Measurements from ENCODE around the gene GPR84. TPM values are rescaled to one million over a fixed set of nuclear protein-coding genes. Genes with fewer than 3 reads are reported as not detected.

The GPR84 gene
- total RNA-seq, 1 donor from 2014 or later = not detected

GRCh38 chr12:54392485-54393206 is 28.4 kb upstream of the GPR84 start:
- DNase-seq (ENCODE audit: extremely low read depth, low read depth, low spot score) = no peak

GRCh38 chr12:54390668-54391551 is 26.6 kb upstream of the GPR84 start:
- DNase-seq (ENCODE audit: extremely low read depth, low read depth, low spot score) = no peak

- no peak for DNase-seq (ENCODE audit: extremely low read depth, low read depth, low spot score)
Measured at GRCh38 chr12:54390176-54390667, 25.9 kb upstream of the GPR84 start.

- DNase-seq (ENCODE audit: extremely low read depth, low read depth, low spot score) = no peak
Measured at GRCh38 chr12:54389607-54390175, 25.4 kb upstream of the GPR84 start.

GRCh38 chr12:54389134-54389508 is 24.8 kb upstream of the GPR84 start:
- DNase-seq (ENCODE audit: extremely low read depth, low read depth, low spot score) = no peak

GRCh38 chr12:54388237-54389133 is 24.2 kb upstream of the GPR84 start:
- DNase-seq (ENCODE audit: extremely low read depth, low read depth, low spot score) = no peak

GRCh38 chr12:54387114-54387467 is 22.8 kb upstream of the GPR84 start:
- DNase-seq (ENCODE audit: extremely low read depth, low read depth, low spot score) = no peak

- DNase-seq (ENCODE audit: extremely low read depth, low read depth, low spot score) = no peak
Measured at GRCh38 chr12:54386403-54387113, 22.3 kb upstream of the GPR84 start.

GRCh38 chr12:54385251-54385914 is 21.1 kb upstream of the GPR84 start:
- no peak for DNase-seq (ENCODE audit: extremely low read depth, low read depth, low spot score)

GRCh38 chr12:54384591-54385041 is 20.3 kb upstream of the GPR84 start, which contains the start of gene ZNF385A:
ZNF385A (minus strand) TSS chr12:54384733; CDS start chr12:54384514, 219 bp downstream.
- DNase-seq (ENCODE audit: extremely low read depth, low read depth, low spot score) = no peak

- no peak for DNase-seq (ENCODE audit: extremely low read depth, low read depth, low spot score)
Measured at GRCh38 chr12:54383041-54383609, 18.8 kb upstream of the GPR84 start.

GRCh38 chr12:54381136-54381535 is 16.9 kb upstream of the GPR84 start:
- no peak for DNase-seq (ENCODE audit: extremely low read depth, low read depth, low spot score)

GRCh38 chr12:54379398-54380201 is 15.3 kb upstream of the GPR84 start:
- no peak for DNase-seq (ENCODE audit: extremely low read depth, low read depth, low spot score)

- DNase-seq (ENCODE audit: extremely low read depth, low read depth, low spot score) = no peak
Measured at GRCh38 chr12:54378796-54379397, 14.6 kb upstream of the GPR84 start.

GRCh38 chr12:54377797-54378515 is 13.7 kb upstream of the GPR84 start:
- DNase-seq (ENCODE audit: extremely low read depth, low read depth, low spot score) = no peak

- no peak for DNase-seq (ENCODE audit: extremely low read depth, low read depth, low spot score)
Measured at GRCh38 chr12:54377007-54377406, 12.7 kb upstream of the GPR84 start.

- no peak for DNase-seq (ENCODE audit: extremely low read depth, low read depth, low spot score)
Measured at GRCh38 chr12:54376596-54376995, 12.3 kb upstream of the GPR84 start.

Measured in glomerular endothelial cell (primary cell).